GM18867 (cell line): ENCODE measurements around the gene MRAP.
"Not testable (repeated sequence)": the region's sequence is repeated elsewhere in the genome, so short reads cannot be mapped to it uniquely, and the experiment has no call there.

Experiments used
- ATAC-seq: cut with Tn5 transposase; IDR thresholded peaks from one replicate; pipeline ENCODE4 v1.9.1; 2021; ENCODE audit warnings: mild to moderate bottlenecking, moderate library complexity; ENCODE audit not compliant: unreplicated experiment

Gene MRAP

DNA sequence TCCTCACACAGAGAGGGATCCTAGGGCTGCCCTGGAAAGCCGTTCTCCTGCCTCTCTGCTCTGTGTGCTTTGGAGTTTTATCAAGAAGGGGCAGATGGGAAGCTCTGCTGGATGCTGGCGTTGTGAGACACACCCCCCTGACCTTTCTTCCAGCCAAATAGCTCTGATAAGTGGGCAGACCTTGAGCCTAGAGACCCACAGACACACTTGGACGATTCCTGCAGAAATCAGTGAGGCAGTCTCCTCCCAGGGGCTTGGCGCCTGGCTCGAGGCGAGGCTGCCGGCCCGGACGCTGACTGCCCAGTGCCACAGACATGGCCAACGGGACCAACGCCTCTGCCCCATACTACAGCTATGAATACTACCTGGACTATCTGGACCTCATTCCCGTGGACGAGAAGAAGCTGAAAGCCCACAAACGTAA lies at the start of gene MRAP:
TSS of gene MRAP (plus strand) at position 198 of the 424 bp plus-strand sequence. CDS start at position 315, 117 bp downstream.
- ATAC-seq: no peak

DNA sequence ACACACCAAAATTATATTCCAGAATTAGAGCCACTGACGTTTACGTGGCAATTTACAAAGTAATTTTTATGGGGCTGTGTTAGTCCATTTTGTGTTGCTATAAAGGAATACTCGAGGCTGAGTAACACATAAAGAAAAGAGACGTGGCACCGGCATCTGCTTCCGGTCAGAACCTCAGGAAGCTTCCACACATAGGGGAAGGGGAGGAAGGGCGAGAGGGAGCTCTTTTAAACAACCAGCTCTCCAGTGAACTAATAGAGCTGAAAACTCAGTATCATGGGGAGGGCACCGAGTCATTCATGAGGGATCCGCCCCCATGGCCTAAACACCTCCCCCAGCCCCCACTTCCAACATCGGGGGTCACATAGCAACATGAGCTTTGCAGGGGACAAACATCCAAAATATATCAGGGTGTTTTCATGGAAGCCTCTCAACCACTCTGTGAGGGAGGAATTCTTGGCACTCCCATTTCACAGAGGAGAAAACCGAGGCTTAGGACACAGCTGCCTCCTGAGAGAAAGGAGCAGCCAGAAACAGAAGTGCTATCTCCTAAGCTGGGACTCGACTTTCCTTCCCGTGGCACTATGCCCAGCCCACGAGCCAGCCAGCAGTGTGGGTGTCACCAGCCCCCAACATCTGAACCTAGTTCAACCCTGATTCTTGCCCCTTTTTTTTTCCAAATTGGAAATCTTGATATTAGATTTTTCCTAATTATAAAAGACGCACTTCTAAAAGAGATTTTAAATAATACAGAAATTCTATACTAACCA lies 49.0 kb upstream of the MRAP start:
- no peak for ATAC-seq

DNA sequence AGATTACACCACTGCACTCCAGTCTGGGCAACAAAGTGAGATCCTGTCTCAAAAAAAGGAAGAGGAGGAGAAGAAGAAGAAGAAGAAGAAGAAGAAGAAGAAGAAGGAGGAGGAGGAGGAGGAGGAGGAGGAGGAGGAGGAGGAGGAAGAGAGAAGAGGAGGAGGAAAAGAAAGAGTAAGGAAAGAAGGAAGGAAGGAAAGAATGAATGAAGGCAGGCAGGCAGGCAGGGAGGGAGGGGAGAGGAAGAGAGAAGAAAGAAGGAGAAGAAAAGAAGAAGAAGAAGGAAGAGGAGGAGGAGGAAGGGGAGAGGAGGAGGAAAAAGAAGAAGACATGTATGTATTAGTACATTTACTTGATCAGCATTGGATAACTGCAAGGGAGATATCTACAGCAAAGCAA lies 46.5 kb upstream of the MRAP start:
- ATAC-seq: no peak

DNA sequence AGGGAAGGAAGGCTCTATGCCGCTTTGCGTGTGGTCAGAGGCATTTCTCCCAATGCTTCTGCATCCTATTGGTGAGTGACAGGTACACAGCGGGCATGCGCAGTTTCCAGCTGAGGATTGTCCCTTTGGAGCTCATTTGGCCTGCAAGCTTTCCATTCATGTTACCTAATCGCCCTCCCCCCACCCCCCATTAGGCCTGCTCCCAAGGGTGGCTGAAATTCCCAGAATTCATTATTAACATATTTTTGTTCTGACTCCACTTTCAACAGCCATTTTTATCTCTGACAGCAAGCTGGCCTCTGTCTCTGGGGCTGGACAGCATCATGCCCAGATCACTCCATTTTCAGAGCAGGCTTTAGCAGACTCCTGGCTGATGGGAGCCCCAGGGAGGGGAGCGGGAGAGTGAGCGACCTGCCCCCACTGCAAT lies 45.4 kb upstream of the MRAP start:
- no peak for ATAC-seq

DNA sequence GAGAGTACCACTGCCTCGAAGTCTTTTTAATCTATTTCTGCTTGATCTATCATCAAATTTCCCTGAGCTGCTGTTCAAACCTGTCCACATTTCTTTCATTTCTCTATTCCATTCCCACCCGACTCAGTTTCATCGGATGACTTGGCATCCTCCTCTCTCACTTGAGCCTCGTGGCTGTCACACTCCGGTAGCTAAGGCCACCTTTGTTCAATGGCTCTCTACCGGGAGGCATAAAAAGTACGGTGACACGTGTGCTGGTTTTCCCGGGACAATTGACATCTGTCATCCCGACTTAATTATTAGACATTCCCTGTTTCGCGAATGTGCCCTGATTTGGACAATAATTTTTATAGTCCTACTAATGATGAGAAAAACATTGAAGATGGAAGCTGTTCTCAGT lies 42.4 kb upstream of the MRAP start:
- no peak for ATAC-seq

DNA sequence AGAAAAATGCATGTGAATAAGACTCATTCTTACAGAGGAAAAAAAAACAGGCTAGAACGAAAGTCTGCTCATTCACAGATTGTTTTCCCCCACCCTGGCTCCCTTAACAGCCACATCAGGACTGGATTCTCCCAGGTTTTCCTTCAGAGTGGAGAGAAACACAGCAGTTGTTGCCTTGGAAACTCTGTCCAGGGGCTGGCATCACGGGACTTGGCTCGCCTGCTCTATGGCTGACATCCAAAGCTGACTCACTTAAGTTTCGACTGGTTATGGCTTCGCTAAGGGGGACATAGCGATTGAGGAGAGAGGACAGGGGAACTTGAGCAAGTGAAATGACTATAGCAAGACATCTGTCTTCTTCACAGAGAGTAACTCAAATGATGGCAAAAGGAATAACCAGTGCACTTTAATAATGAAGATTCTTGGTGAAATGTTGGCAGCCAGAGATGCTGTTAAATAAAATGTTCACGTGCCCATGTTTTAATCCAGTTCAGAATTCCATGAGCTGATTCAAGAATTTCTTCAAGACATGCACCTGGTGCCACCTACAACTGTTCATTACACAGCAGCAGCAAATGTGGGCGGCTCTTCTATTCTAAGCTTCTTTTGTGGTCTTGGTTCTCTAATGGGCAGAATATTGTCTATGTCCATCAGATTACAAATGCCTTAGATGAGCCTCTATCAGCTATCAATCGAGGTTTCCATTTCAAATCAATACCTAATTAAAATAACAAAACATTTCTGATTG lies 41.6 kb upstream of the MRAP start:
- no peak for ATAC-seq

DNA sequence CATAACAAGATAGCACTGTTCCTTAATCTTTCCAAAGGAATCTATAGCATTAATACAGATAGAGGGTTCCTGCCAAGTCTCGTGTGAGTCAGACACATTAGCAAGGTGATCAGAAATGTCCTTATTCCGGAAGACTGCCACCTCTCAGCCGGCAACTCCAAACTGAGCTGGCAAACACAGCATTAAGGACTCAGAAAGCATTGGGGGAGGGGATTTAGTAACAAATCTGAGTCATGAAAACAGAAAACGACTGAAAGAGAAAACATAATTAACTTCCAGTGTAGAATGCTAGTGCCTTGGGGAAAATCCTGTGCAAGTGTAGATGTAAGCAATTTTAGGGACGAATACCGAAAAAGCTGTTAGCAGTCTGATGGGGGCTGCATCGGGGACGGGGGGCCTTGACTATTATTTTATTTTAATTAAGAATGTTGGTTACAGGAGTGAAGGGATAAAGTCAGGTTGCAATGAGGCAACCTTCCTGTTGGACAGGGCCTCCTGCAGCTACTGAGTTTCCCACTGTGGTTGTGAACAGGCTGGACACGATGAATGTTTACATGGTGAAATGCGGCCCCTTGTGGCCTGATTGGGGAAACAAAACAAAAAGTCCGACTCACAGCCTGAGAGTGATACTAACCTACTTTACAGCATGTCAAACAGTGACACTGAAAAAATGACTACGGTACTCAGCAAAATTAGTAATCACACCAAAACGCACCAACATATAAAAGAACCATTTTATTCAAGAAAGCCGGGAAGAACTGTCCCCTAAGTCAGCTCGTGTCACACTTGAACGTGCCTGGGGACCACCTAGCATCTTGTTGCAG lies 40.5 kb upstream of the MRAP start:
- ATAC-seq: peak; percentile 83

DNA sequence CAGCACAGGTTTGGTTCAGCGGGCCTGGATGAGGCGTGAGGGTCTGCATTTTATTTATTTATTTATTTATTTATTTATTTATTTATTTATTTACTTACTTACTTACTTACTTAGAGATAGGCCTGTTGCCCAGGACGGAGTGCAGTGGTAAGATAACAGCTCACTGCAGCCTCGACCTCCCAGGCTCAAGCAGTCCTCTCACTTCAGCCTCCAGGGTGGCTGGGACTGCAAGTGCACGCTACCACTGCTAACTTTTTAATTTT lies 39.9 kb upstream of the MRAP start:
- ATAC-seq: not testable (repeated sequence)

DNA sequence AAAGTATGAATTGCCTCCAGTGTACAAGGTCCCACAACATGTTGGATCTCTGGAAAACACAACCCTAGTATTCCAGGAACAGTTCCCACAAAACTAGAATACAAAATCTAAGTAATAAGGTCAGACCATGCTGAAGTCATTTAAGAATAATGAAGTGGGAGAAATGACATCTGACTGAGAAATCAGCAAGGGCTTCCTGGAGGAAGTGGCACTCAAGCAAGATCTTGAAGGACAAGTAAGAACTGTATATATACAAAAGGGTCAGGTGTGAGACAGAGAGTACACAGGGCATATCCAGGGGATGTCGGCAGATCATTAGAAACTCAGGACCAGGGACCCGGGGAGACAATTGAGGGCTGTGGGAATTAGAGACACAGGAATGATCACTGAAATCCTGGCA lies 38.5 kb upstream of the MRAP start:
- ATAC-seq: no peak

DNA sequence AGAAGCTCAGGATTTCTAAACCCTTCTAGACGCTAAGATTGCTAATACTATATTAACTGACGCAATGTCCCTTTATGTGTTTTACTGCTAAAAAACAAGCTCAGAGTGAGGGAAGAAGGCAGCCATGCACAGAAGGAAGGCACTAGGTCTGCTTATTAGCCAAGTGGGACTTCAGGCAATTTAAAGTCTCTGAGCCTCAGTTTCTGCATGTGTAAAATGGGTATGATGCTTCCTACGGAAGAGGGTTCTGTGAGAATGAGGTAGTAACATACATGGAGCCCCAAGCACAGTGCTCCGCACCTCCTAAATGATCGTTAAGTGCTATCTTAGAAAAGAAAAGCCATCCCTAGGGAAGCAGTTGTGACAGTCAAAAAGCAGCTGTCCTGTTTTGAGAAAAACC lies 36.7 kb upstream of the MRAP start:
- ATAC-seq: no peak

DNA sequence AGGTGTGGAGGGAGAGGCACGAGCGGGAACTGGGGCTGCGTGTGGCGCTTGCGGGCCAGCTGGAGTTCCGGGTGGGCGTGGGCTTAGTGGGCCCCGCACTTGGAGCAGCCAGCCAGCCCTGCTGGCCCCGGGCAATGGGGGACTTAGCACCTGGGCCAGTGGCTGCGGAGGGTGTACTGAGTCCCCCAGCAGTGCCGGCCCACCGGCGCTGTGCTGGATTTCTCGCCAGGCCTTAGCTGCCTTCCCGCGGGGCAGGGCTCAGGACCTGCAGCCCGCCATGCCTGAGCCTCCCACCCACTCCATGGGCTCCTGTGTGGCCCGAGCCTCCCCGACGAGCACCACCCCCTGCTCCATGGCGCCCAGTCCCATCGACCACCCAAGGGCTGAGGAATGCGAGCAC lies 33.3 kb upstream of the MRAP start:
- ATAC-seq: not testable (repeated sequence)

DNA sequence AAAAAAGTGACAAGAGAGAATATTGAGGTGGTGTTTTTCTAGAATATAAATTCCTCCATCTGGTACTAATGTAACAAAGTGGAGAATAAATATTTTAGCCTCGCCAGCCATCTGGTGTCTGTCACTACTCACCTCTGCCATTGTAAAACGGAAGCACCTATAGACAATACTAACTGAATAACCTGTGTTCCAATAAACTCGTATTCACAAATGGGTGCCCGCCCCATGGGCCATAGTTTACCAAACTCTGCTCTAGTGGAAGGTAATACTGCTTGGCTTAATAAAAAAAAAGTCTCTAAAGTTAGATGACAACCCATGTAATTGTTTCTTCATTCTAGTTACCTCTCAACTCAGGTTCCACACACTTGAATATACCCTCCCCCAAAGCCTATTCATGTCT lies 27.9 kb upstream of the MRAP start:
- ATAC-seq: no peak

DNA sequence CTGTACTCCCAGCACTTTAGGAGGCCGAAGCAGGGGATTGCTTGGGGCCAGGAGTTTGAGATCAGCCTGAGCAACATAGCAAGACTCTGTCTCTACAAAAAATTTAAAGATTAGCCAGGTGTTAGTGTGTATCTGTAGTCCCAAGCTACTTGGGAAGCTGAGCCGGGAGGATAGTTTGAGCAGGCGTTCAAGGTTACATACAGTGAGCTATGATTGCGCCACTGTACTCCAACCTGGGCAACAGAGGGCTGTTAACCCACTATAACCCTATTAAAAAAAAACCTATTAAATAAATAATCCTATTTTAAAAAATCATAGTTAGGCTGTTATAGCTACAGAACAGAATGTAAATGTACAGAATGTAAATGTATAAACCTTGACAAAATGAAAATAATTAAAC lies 22.0 kb upstream of the MRAP start:
- ATAC-seq: no peak

DNA sequence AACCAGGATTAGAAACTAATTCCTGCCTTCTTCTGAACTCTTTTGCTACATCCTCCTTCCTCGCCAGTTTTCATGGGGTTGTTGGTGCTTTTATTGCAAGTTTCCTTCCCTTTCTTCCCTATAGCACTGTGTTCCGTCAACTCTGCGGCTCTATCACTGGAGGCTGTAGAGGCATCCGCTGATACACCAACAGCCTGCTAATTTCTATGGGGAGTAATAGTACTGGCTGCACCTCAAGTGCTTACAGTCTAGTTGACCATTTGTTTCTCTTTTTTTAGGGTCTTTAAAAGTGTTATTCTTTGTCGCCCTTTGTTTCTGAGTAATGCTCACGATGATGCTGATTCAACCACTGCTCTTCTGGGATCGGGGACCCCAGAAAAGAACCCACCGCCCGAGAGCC lies 20.6 kb upstream of the MRAP start:
- ATAC-seq: no peak

DNA sequence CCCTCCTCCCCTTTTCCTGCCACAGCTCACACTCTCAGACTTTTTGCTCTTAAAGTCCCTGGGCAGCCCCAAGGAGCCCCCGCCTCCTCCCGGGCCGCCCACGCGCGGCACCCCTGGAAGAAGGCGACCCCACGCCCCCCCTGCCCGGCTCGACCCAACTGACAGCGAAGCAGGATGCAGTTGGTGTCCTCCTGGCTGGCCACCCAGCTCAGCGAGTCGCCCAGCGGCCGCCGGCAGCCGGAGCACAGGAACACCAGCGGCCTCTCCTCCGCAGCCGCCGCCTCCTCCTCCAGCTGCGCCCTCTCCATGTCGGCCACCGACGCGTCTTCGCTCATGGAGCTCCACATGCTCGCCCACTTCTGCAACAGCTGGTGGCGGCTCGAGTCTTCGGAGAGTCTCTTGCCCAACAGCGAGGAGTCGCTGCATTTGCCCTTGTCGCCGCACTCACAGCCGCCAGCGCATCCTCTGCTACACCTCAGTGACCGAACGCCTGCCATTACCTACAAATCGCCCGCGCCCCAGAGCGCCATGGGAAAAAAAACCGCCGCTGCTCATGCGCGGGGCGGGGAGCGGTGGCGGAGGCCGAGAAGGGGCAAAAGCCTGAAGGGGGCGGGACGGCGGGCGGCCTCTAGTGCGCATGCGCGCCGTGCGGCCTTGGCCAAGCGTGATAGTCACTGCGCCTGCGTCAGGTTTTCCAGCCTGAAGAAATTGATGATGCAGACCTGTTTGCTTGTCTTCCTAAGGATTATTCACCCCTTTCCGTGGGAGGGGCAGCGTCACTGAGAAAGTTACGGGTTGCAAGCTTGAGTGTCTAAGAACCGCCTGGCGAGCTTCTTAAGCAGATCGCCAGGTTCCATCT lies 19.9 kb upstream of the MRAP start, which contains the start of gene MIS18A:
TSS of gene MIS18A (minus strand) at position 532 of the 859 bp plus-strand sequence. CDS start at position 497, 35 bp downstream.
- peak; percentile 97 for ATAC-seq

DNA sequence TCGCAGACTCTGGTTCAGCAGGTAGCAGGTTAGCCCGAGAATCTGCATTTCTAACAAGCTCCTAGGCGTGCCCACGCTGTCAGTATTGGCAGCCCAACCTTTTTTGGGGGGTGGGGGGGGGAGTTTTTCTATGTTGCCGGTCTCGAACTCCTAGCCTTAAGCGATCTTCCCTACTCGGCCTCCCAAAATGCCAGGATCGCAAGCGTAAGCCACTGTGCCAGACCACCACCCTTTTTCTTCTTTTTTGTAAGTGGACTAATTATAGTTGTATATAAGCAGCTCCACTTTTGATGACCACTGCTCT lies 19.3 kb upstream of the MRAP start:
- ATAC-seq: no peak

DNA sequence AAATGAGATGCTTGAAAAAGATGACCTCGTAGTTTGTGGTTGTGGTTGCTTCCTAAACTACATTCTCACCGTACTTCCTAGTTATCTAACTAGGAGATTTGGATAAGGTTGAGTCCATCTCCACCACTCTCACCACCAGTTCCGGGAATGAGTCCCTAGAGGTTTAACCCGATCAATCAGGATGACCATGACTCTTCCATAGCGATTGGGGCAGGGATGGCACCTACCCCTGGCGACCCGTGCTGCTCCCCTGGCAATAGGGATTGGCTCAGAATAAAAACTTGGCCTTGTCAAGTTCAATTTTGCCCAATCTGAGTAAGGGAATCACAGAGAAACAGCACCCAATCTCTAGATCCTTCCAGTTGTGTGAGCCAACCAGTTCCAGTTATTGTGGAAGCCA lies 17.1 kb upstream of the MRAP start:
- no peak for ATAC-seq

DNA sequence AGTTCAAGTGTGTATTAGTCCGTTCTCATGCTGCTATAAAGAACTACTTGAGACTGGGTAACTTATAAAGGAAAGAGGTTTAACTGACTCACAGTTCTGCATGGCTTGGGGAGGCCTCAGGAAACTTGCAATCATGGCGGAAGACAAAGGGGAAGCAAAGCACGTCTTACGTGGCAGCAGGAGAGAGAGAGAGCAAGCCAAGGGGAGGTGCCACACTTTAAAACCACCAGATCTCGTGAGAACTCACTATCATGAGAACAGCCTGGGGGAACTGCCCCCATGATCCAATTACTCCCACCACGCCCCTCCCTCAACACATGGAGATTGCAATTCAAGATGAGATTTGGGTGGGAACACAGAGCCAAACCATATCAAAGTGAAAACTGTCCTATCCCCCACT lies 15.7 kb upstream of the MRAP start:
- ATAC-seq: no peak

DNA sequence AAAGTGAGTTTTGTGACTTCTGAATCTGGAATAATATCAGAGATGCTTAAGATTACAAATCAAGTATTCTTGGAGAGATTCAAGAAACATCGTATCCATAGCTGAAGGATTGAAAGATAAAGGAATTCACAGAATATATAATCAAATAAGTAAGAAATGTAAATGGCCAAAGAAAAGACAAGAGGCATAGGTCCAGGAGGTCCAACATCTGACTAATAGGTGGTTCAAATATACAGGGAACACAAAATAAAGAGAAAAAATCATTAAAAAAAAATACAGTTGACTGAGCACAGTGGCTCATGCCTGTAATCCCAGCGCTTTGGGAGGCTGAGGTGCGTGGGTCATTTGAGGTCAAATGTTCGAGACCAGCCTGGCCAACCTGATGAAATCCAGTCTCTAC lies 13.2 kb upstream of the MRAP start:
- ATAC-seq: no peak

DNA sequence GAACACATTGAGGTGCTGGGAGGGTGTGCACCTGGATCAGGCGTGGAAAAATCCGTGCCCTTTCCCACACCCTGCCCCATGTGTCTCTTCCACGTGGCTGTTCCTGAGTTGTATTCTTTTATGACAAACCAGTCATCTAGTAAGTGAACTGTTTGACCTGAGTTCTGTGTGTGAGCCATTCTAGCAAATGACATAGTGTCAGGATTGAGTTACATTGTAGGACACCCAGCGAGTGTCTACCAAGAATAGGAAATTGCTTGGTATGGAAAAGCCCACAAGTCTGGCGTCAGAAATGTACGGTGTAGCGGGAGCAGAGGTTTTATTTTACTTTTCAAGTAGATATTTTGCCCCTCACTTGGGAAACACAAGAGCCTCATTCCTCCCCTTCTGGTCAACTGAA lies 1.2 kb upstream of the MRAP start:
- ATAC-seq: no peak

DNA sequence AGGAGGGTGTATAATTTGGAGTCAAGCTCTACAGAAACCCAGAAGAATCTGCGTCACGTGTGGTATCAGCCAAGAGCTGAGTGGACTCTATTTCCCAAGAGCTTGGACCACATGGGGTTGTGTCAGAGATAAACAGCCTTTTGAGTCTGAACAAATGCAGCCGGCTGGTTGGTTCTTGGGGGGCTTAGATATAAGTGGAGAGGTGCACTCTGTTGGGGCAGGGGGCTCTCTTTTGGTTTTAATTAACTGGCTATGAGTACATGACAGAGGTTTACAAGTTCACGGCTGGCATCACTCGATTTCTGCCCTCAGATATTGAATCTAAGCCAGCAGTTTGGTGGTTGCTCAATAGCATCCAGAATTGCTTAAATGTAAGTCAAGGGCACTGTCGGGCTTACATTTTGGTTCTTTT lies 501 bp upstream of the MRAP start:
- no peak for ATAC-seq
